Measurements from ENCODE around the gene TMOD1. TPM values are rescaled to one million over a fixed set of nuclear protein-coding genes. Genes with fewer than 3 reads are reported as not detected.

The TMOD1 gene
- total RNA-seq, 2 donors from 2014 or later = 1.0 to 4.9 TPM

DNA sequence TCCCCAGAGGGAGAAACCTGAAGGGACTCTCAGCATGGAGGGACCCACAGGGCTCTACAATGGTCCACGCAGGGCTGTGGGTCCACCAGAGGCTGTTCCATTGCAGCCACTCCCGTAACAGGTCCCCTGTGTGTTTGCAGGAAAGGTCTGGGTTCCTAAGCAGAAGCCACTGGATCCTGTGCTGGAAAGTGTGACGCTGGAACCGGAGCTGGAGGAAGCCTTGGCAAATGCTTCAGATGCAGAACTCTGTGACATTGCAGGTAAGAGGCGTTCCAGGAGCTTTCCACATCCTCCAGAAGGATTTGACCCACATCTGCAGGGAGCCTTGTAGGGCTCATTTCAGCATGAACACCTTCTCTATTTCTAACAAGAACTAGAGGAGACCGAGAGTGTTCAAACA lies 51.7 kb downstream of the TMOD1 start:
- Histone ChIP-seq H3K27me3 (no peaks in the 10 kb centered on the region), H3K36me3 (no peaks in the 10 kb centered on the region), H3K9ac (ENCODE audit: low read depth in 2 of 2, low read length in 2 of 2) (no peak overlapping the region), H3K27ac (no peak overlapping the region), H3K4me3 (no peak overlapping the region), H3K9me3 (no peaks in the 10 kb centered on the region), H3K4me1 (no peaks in the 10 kb centered on the region)
- intact Hi-C loops (cut with DNase I) = no loop called here
- TF ChIP-seq, protein P1, sequence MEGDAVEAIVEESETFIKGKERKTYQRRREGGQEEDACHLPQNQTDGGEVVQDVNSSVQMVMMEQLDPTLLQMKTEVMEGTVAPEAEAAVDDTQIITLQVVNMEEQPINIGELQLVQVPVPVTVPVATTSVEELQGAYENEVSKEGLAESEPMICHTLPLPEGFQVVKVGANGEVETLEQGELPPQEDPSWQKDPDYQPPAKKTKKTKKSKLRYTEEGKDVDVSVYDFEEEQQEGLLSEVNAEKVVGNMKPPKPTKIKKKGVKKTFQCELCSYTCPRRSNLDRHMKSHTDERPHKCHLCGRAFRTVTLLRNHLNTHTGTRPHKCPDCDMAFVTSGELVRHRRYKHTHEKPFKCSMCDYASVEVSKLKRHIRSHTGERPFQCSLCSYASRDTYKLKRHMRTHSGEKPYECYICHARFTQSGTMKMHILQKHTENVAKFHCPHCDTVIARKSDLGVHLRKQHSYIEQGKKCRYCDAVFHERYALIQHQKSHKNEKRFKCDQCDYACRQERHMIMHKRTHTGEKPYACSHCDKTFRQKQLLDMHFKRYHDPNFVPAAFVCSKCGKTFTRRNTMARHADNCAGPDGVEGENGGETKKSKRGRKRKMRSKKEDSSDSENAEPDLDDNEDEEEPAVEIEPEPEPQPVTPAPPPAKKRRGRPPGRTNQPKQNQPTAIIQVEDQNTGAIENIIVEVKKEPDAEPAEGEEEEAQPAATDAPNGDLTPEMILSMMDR (IDR thresholded peaks at IDR 0.05) = no peak
- DNase-seq = no peak

DNA sequence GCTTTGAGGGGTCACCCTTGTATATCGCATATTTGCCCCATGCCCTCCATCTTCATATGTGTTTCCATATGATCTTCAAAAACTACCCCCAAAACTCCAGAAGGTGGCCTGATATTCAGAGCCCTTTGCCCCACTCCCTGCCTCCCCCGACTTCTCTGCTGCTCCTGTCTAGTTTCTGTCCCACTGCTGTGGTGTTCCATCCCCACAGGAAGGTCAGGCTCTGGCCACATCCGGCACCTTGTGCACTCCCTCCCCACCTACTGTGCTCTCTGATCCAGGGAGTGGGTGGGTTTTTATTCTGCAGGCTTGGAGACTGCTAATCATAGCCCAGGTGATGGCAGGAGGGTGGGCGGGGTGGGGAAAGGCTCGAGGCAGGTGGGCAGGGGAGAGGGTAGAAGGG lies 52.4 kb downstream of the TMOD1 start:
- H3K27me3 ChIP-seq = no peaks in the 10 kb centered on the region
- intact Hi-C loops (cut with DNase I) = no loop called here
- H3K27ac ChIP-seq = no peak overlapping the region
- no peak for DNase-seq
- H3K9ac ChIP-seq (ENCODE audit: low read depth in 2 of 2, low read length in 2 of 2) = no peak overlapping the region
- no peak overlapping the region for H3K4me3 ChIP-seq
- H3K4me1 ChIP-seq = no peaks in the 10 kb centered on the region
- TF ChIP-seq, protein P1 (IDR thresholded peaks at IDR 0.05) = no peak
- no peaks in the 10 kb centered on the region for H3K9me3 ChIP-seq
- H3K36me3 ChIP-seq = no peaks in the 10 kb centered on the region

DNA sequence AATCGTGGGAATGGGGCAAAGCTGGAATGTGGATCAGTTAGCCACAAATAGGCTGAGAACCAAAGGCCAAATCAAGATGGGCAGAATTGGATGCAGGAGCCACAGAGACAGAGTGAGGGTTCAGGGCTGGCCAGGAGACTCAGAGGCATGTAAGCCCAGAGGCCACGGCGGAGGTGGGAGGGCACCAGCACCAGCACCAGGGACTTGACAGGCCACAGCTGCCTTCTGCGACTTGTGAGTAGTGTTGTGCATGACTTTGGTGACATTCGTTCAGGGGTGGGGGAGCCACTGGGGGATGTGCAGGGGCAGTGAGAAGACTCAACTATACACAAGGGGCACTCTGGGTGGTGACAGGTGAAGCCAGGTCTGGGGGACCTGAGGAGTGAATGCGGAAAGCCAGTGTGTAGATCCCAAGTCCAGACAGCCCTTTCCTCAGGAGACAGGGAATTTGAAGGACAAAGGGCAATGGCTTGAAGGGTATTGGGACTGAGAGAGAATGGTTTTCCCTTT lies 53.2 kb downstream of the TMOD1 start:
- DNase-seq = no peak
- TF ChIP-seq, protein P1 (IDR thresholded peaks at IDR 0.05) = no peak
- H3K9me3 ChIP-seq = no peaks in the 10 kb centered on the region
- no peaks in the 10 kb centered on the region for H3K4me1 ChIP-seq
- H3K9ac ChIP-seq (ENCODE audit: low read depth in 2 of 2, low read length in 2 of 2) = no peak overlapping the region
- intact Hi-C loops (cut with DNase I) = no loop called here
- no peak overlapping the region for H3K4me3 ChIP-seq
- no peaks in the 10 kb centered on the region for H3K36me3 ChIP-seq
- no peak overlapping the region for H3K27ac ChIP-seq
- no peaks in the 10 kb centered on the region for H3K27me3 ChIP-seq

DNA sequence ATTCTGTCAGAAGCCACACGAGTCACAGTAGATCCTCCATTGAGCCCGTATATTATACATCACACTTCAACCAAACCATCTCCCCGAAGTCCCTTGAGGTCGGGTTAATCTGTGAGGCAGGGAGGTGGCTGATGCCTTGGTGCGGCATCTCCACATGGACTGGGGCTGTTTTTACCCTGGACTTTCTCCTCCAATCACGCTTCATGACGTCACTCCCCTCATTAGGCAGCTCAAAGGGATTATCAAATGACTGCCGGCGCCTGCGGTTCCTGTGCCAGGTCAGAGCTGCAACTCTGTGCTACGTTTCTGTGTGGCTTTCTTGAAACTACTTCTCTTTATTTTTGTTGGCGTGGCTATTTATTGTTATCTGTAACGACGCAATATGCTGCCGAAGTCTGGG lies 53.7 kb downstream of the TMOD1 start:
- H3K27ac ChIP-seq = no peak overlapping the region
- TF ChIP-seq, protein P1 (IDR thresholded peaks at IDR 0.05) = no peak
- no peaks in the 10 kb centered on the region for H3K9me3 ChIP-seq
- no peaks in the 10 kb centered on the region for H3K27me3 ChIP-seq
- H3K4me1 ChIP-seq = no peaks in the 10 kb centered on the region
- H3K4me3 ChIP-seq = no peak overlapping the region
- H3K36me3 ChIP-seq = no peaks in the 10 kb centered on the region
- no peak overlapping the region for H3K9ac ChIP-seq (ENCODE audit: low read depth in 2 of 2, low read length in 2 of 2)
- DNase-seq = no peak
- intact Hi-C loops (cut with DNase I) = no loop called here

DNA sequence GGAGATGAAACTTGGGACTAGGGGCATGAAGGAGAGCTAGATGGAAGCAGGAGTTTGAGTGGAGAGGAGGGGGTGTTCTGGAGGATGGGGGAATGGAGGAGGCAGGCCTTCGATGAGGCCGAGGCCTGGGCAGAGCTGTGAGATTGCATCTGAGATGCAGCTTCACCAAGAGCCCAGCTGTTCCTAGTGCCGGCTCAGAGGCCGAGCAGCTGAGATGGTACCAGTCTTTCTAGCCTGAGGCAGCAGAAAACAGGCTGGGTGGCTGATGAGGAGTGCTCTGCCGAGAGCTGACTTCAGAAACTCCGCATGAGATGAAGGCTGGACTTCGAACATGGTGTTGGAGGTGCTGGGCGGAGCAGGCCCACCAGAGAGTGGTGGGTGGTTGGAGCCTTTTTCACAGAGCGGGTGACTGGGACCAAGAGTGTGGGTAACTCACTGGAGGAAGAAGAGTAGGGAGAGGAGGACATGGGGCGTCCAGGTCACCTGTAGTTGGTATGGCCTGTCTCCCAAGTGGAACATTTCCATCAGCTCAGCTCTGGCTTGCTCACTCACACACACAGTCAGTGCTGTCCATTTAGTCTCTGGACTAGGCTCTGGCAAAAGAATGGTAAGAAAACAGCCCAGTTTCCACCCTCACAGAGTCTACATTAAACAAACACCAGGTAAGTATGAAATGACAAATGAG lies 54.7 kb downstream of the TMOD1 start:
- intact Hi-C loops (cut with DNase I) = no loop called here
- Histone ChIP-seq H3K9me3 (no peaks in the 10 kb centered on the region), H3K4me1 (no peaks in the 10 kb centered on the region), H3K27ac (no peak overlapping the region), H3K36me3 (no peaks in the 10 kb centered on the region), H3K9ac (ENCODE audit: low read depth in 2 of 2, low read length in 2 of 2) (no peak overlapping the region), H3K4me3 (no peak overlapping the region), H3K27me3 (no peaks in the 10 kb centered on the region)
- DNase-seq = no peak
- TF ChIP-seq, protein P1 (IDR thresholded peaks at IDR 0.05) = no peak
